Measurements from ENCODE around the gene TAF6. TPM values are rescaled to one million over a fixed set of nuclear protein-coding genes. Genes with fewer than 3 reads are reported as not detected.
A peak's percentile ranks its signal among the peaks of the same experiment; 100 is the strongest.

The TAF6 gene
- total RNA-seq: 10 to 100 TPM; 26.8 to 40.5 (median 31.7) TPM
- 10 to 100 TPM; 31.4 to 58.4 (median 34.8) TPM for polyA plus RNA-seq
- long read RNA-seq, donor 1, partial matches to known transcripts: 4 of 9 reads
- long read RNA-seq, donor 1, other reads (novel, unspliced or antisense): 1 of 9 reads
- long read RNA-seq, donor 2, transcript TAF6-211 (15 exons, 2,464 nt): major isoform, 13 of 34 reads
- long read RNA-seq, donor 2, transcript TAF6-209 (15 exons, 2,297 nt): minor isoform, 5 of 34 reads
- long read RNA-seq, donor 2, partial matches to known transcripts: 6 of 34 reads
- long read RNA-seq, donor 2, other reads (novel, unspliced or antisense): 5 of 34 reads

DNA sequence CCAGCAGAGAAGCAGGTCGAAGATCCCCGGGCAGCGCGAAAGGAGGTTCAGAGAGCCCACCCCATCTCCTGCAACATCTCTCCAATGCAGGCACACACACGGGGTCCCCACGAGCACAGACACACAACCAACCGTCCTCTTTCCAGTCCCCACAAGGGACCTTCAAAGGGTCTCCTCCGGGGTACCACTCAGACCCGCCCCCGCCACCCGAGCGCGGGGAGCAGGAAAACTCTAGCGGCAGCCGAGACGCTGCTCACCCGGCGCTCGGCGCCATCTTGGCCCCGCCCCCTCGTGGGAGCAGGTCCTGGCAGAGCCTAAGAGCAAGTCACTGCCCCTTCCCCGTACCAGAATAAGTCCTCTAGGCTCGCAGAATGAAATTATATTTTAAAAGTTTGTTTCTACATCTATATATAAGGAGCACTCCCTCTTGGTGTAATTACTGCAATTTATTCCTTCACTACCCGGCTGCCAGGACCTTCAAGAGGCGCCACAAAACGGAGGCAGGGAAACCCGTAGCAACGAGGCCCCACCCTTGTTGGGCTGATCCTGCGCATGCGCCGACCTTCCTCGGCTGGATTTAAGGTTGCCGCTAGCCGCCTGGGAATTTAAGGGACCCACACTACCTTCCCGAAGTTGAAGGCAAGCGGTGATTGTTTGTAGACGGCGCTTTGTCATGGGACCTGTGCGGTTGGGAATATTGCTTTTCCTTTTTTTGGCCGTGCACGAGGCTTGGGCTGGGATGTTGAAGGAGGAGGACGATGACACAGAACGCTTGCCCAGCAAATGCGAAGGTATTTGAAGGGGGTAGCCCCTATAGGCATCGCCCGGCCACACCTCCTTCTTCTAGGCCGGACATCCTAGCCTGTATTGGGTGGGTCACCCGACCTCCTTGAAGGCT lies at the start of gene TAF6, which contains the start of gene CNPY4:
Gene TAF6 (minus strand): TSS at position 287 of the 898 bp plus-strand sequence. CDS start 5,149 bp downstream, outside the sequence.
Gene CNPY4 (plus strand): TSS at position 563 of the 898 bp plus-strand sequence. CDS start 111 bp downstream, at position 674.
- Histone ChIP-seq H3K36me3 (ENCODE audit: insufficient read depth in 1 of 2, low read depth in 1 of 2) (peaks cover 0 to 5% of the 10 kb centered on the region in 2 donors), H3K27me3 (ENCODE audit: insufficient read depth in 3 of 3, low read length in 2 of 3) (no peaks in the 10 kb centered on the region), H3K4me3 (peak within 1 kb of the TSS; percentile 84), H3K9me3 (no peaks in the 10 kb centered on the region), H3K4me1 (peaks cover 16% of the 10 kb centered on the region), H3K27ac (peak within 1 kb of the TSS; percentile 91)
- TF ChIP-seq, protein P1, sequence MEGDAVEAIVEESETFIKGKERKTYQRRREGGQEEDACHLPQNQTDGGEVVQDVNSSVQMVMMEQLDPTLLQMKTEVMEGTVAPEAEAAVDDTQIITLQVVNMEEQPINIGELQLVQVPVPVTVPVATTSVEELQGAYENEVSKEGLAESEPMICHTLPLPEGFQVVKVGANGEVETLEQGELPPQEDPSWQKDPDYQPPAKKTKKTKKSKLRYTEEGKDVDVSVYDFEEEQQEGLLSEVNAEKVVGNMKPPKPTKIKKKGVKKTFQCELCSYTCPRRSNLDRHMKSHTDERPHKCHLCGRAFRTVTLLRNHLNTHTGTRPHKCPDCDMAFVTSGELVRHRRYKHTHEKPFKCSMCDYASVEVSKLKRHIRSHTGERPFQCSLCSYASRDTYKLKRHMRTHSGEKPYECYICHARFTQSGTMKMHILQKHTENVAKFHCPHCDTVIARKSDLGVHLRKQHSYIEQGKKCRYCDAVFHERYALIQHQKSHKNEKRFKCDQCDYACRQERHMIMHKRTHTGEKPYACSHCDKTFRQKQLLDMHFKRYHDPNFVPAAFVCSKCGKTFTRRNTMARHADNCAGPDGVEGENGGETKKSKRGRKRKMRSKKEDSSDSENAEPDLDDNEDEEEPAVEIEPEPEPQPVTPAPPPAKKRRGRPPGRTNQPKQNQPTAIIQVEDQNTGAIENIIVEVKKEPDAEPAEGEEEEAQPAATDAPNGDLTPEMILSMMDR (IDR thresholded peaks at IDR 0.05): peak; percentile 10
- WGBS, 3 donors: 0% methylated on average over 49 of the region's 49 CpGs
- peak; percentile 93 to 98 (median 95) for ATAC-seq
- intact Hi-C loops (cut with DNase I): loop anchor here in 1 of 2 donors (1.0 kb wide), 1 partner anchor 18 kb away; the partner anchor contains the start of genes AP4M1 and MCM7
- peak; percentile 95 to 99 for DNase-seq

DNA sequence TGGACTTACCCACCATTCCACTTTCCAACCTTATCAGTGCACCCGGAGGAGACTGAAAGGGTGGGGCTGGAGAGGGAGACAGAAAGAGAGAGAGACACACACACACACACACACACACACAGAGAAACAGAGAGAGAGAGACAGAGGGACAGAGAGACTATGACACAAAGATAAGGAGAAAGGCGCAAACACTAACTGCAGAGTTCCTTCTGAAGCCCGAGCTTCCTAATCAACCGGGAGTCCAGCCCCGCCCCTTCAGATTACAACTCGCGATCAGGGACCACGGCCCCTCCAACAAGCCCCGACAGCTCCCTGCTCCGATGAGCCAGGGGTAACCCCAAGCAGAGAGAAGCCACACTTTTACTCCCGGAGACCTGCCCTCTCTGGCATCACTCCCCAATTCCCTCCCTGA lies 48.8 kb upstream of the TAF6 start:
- Histone ChIP-seq H3K9me3 (no peaks in the 10 kb centered on the region), H3K4me1 (peaks cover 8% of the 10 kb centered on the region), H3K27me3 (ENCODE audit: insufficient read depth in 3 of 3, low read length in 2 of 3) (peaks cover 0 to 44% (median 16%) of the 10 kb centered on the region in 3 donors), H3K4me3 (peak overlapping the region; percentile 58), H3K36me3 (ENCODE audit: insufficient read depth in 1 of 2, low read depth in 1 of 2) (no peaks in the 10 kb centered on the region), H3K27ac (peak overlapping the region; percentile 16)
- TF ChIP-seq, protein P1 (IDR thresholded peaks at IDR 0.05): no peak
- intact Hi-C loops (cut with DNase I): no loop called here
- DNase-seq: peak in 1 of 2 donors; percentile 28
- 1 to 7% (median 2%) methylated on average over 11 of the region's 11 CpGs for WGBS, 3 donors
- peak; percentile 12 to 47 (median 20) for ATAC-seq

DNA sequence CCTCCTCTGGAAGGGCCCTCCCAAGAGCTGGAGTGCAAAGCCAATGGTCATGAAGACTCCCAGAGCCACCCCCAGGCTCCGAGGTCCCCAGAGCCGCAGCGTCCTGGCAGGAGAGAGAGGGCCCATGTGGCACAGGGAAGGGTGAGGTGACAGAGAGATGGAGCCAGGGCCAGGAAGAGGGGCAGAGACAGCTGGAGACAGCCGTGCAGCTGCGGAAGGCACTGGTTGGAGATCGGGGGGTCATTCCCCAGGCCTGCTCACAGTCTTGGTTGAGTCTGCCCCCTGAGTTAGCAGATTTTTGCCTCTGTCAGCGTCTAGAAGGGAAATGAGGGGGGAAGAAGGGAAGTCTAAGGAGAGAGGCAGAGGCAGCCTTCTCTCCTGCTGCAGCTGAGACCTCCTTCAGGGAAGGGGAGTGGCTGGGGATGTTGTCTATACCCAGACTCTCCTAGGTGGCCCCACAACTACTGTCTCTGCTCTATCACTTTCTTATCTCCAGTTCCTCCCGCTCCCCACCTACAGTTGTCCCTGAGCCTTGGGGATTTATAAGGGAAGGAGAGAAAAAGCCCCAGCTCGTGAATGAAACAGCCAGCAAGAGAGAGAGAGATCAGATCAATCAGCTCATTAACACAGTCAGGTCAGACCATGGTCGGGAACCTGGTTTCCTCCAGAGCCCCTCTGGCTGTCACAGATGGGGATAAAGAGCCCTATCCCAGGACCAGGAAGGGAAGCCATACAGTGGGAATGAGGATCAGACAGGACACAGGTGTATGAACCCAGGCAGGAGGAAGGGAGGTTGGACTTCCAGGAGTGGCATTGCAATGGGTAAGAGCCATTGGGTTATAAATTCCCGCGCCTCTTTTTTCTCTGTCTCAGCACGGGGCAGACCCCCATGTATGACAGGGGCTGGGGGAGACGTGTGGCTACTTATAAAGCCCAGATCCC lies 48.1 kb upstream of the TAF6 start:
- Histone ChIP-seq H3K36me3 (ENCODE audit: insufficient read depth in 1 of 2, low read depth in 1 of 2) (no peaks in the 10 kb centered on the region), H3K9me3 (no peaks in the 10 kb centered on the region), H3K27me3 (ENCODE audit: insufficient read depth in 3 of 3, low read length in 2 of 3) (peaks cover 0 to 40% (median 16%) of the 10 kb centered on the region in 3 donors), H3K4me3 (no peak overlapping the region), H3K27ac (no peak overlapping the region), H3K4me1 (peaks cover 8% of the 10 kb centered on the region)
- TF ChIP-seq, protein P1 (IDR thresholded peaks at IDR 0.05): no peak
- intact Hi-C loops (cut with DNase I): no loop called here
- ATAC-seq (peak in 1 of 4 donors; percentile 25), DNase-seq (peak in 1 of 2 donors; percentile 20)
- 39 to 47% (median 43%) methylated on average over 14 of the region's 14 CpGs for WGBS, 3 donors

DNA sequence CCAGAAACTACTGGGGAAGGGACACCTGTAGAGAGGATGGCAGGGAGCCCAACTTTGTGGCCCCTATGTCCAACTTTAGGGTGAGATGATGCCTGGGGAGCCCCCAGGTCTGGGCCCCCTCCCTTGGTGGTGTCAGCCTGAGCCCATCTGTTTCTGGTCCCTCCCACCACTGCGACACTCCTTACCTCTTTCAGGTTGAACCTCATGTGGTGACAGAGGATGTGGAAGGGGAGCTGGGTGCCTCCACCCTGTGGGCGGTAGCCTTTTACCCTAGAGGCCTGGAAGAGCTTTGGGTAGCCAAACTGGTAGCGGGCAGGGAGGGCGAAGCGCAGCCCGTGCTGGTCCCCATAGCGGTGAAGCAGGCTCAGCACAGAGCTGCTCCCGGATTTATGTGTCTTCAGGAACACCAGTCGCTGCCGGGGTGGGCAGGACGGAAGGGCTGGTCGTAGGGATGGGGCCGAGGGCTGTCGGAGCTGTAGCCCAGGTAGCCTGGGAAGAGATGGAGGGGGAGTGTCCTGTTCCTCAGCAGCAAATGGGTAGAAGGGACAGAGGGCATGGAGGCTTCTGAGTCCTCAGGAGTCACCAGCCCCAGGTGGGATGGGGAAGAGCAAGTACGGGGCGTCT lies 47.3 kb upstream of the TAF6 start:
- intact Hi-C loops (cut with DNase I): no loop called here

More for the DNA sequence above, 47.3 kb upstream of the TAF6 start:
- Histone ChIP-seq H3K4me1 (peaks cover 8% of the 10 kb centered on the region), H3K27me3 (ENCODE audit: insufficient read depth in 3 of 3, low read length in 2 of 3) (peaks cover 0 to 32% (median 13%) of the 10 kb centered on the region in 3 donors), H3K9me3 (no peaks in the 10 kb centered on the region), H3K27ac (no peak overlapping the region), H3K4me3 (no peak overlapping the region), H3K36me3 (ENCODE audit: insufficient read depth in 1 of 2, low read depth in 1 of 2) (no peaks in the 10 kb centered on the region)
- ATAC-seq (no peak), DNase-seq (peak in 1 of 2 donors; percentile 48)
- TF ChIP-seq, protein P1 (IDR thresholded peaks at IDR 0.05): no peak
- 71 to 81% (median 77%) methylated on average over 16 of the region's 16 CpGs for WGBS, 3 donors
